AG04449 (cell line): Measurements from ENCODE around the gene RDH12.
A peak's percentile ranks its signal among the peaks of the same experiment; 100 is the strongest.

Source experiments
- CTCF ChIA-PET: fragments of 350-600 bp; formaldehyde crosslinking; extraction: SDS; loops from one replicate; lab custom pipeline; 2021; ENCODE audit warnings: antibody characterized with exemption; lab: Yijun Ruan, JAX
- POLR2A ChIA-PET: fragments of 400-600, 350-600 bp; formaldehyde crosslinking; extraction: SDS; loops from one replicate; lab custom pipeline; 2020; ENCODE audit warnings: antibody characterized with exemption, inconsistent platforms; lab: Yijun Ruan, JAX
- DNase-seq: peaks from one replicate; pipeline ENCODE4 v3.0.0-alpha.2; 2010; ENCODE audit warnings: low read depth, low spot score
- H3K4me3 ChIP-seq: 2 replicates; pipeline ENCODE4 v1.5.1; 2011; ENCODE audit warnings: low read depth, mild to moderate bottlenecking, control low read depth, low read length
- CTCF ChIP-seq: IDR thresholded peaks from one replicate; pipeline ENCODE4 v1.5.1; 2011; ENCODE audit warnings: mild to moderate bottlenecking, moderate library complexity, low read length, control low read depth, inconsistent platforms; ENCODE audit not compliant: insufficient read depth; ENCODE audit errors: missing control alignments

The RDH12 gene

DNA sequence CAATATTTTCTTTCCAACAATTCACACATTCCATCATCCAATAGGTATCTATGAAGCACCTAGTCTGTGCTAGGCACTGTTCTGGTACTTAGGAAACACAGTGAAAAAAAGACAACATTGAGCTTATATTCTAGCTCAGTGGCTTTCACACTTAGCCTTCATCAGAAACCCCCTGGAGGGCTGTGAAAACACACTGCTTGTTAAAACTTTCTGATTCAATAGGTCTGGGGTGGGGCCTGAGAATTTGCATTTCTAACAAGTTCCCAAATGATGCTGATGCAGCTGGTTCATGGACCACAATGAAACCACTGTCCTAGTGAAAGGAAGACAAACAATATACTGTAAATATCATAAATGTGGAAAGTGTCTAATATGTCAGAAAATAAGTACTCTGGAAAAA lies 33.1 kb upstream of the RDH12 start:
- CTCF ChIA-PET = interaction anchor here (1.0 to 16.3 kb wide), 13 partner anchors 13 to 241 kb away, joined by 3 to 269 read pairs (median 26); partner anchors contain the start of genes ARG2, PIGH and RDH12
- POLR2A ChIA-PET = no interaction called here
- no peak for TF ChIP-seq CTCF
- no peak for DNase-seq
- no peak overlapping the region for H3K4me3 ChIP-seq

DNA sequence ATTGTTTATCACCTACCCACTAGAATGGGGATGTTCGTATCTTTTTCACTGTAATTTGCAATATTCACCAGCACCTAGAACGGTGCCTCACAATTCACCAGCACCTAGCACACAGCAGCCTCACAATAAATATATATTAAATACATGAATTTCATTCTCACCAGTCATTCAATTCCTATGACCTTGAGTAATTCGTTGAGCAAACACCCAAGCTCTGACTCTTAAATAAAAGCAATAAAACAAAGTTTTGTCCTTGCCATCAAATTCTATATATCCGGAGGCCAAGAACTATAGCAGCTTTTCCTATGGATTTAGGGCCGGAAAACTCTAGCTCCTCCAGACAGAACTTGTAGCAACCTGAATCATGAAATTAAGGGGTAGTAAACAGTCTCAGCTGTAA lies 28.2 kb upstream of the RDH12 start:
- no peak for TF ChIP-seq CTCF
- H3K4me3 ChIP-seq = peak overlapping the region; percentile 78
- ChIA-PET POLR2A (interaction anchor here (1.0 to 1.4 kb wide), 4 partner anchors 22 to 287 kb away, joined by 3 to 5 read pairs (median 4); partner anchors contain the start of genes PIGH and RDH11), CTCF (interaction anchor here (0.8 to 16.3 kb wide), 17 partner anchors 10 to 102 kb away, joined by 3 to 269 read pairs (median 6); partner anchors contain the start of genes ARG2, PIGH, RDH11 and RDH12)
- no peak for DNase-seq

GRCh38 chr14:67674139-67674479 lies 27.6 kb upstream of the RDH12 start:
- peak; percentile 26 for TF ChIP-seq CTCF
- peak overlapping the region; percentile 78 for H3K4me3 ChIP-seq
- ChIA-PET POLR2A (interaction anchor here (1.2 to 1.4 kb wide), 3 partner anchors 30 to 288 kb away, joined by 4 to 5 read pairs (median 5); partner anchors contain the start of gene PIGH), CTCF (interaction anchor here (0.8 to 16.3 kb wide), 17 partner anchors 9 to 90 kb away, joined by 3 to 269 read pairs (median 6); partner anchors contain the start of genes ARG2, PIGH, RDH11 and RDH12)
- no peak for DNase-seq

- ChIA-PET CTCF (interaction anchor here (0.6 to 16.3 kb wide), 12 partner anchors 9 to 91 kb away, joined by 3 to 269 read pairs (median 8); partner anchors contain the start of genes ARG2 and RDH12), POLR2A (interaction anchor here (0.7 to 1.4 kb wide), 4 partner anchors 21 to 288 kb away, joined by 3 to 5 read pairs (median 4); partner anchors contain the start of genes PIGH and RDH11)
- peak within 1 kb of the TSS; percentile 78 for H3K4me3 ChIP-seq
- TF ChIP-seq CTCF = no peak
- DNase-seq = no peak
These were observed 27.0 kb upstream of the RDH12 start, which contains the start of gene VTI1B for GRCh38 chr14:67674480-67675218. VTI1B (minus strand) TSS chr14:67674632; CDS start chr14:67674489, 143 bp downstream.

DNA sequence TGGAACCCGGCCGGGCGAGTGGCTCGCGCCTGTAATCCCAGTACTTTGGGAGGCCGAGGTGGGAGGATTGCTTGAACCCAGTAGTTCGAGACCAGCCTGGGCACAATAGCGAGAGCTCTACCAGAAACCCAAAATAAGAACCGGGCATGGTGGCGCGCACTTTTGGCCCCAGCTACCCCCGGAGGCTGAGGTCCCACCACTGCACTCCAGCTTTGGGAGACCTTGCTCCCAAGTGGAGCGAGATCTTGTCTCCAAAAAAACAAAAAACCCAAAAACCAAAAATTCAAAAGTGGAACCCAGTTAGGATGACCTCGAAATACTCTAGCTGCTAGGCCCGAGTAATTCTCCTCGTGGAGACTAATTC lies 26.5 kb upstream of the RDH12 start:
- DNase-seq = no peak
- H3K4me3 ChIP-seq = peak overlapping the region; percentile 78
- no peak for TF ChIP-seq CTCF
- ChIA-PET CTCF (interaction anchor here (0.6 to 12.4 kb wide), 7 partner anchors 16 to 90 kb away, joined by 3 to 109 read pairs (median 7); partner anchors contain the start of gene ARG2), POLR2A (interaction anchor here (0.7 kb wide), 1 partner anchor 21 kb away, joined by 3 read pairs; the partner anchor contains the start of gene RDH11)

DNA sequence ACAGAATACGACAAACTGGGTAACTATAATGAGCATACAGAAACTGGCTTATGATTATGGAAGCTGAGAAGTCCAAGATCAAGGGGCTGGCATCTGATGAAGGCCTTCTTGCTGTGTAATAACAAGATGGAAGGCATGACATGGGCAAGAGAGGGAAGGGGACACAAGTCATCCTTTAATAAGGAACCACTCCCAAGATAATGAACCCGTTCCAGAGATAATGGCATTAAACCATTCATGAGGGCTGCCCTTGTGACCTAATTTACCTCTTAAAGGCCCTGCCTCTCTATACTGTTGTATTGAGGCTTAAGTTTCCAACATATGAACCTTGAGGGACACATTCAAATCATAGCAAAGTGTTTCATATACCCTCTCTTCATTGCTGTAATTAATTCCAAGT lies 22.7 kb upstream of the RDH12 start:
- ChIA-PET POLR2A (no interaction called here), CTCF (interaction anchor here (0.8 to 1.4 kb wide), 2 partner anchors 12 to 79 kb away, joined by 3 to 5 read pairs; partner anchors contain the start of gene PIGH)
- no peak for TF ChIP-seq CTCF
- H3K4me3 ChIP-seq = no peak overlapping the region
- DNase-seq = no peak
